Chondrocyte (in vitro differentiated cells): ENCODE measurements around the gene TASOR. TPM values are rescaled to one million over a fixed set of nuclear protein-coding genes. Genes with fewer than 3 reads are reported as not detected.
"Not testable (repeated sequence)": the region's sequence is repeated elsewhere in the genome, so short reads cannot be mapped to it uniquely, and the experiment has no call there.

Experiments used
- DNase-seq: peaks from one replicate; pipeline ENCODE4 v3.0.0; 2021; ENCODE audit warnings: mixed read lengths, low spot score
- H3K27ac Mint-ChIP-seq: one replicate; pipeline ENCODE4 v1.8.0; 2021; ENCODE audit warnings: mild to moderate bottlenecking, moderate library complexity, mixed read lengths; ENCODE audit not compliant: unreplicated experiment
- H3K27me3 Mint-ChIP-seq: 2 replicates; pipeline ENCODE4 v1.8.0; 2021; ENCODE audit warnings: low read depth, mixed read lengths
- H3K36me3 Mint-ChIP-seq: 2 replicates; pipeline ENCODE4 v1.8.0; 2021; ENCODE audit warnings: low read depth, mixed read lengths
- H3K4me1 Mint-ChIP-seq: 2 replicates; pipeline ENCODE4 v1.8.0; 2021; ENCODE audit warnings: low read depth, mild to moderate bottlenecking, mixed read lengths
- H3K4me3 Mint-ChIP-seq: one replicate; pipeline ENCODE4 v1.8.0; 2021; ENCODE audit warnings: mild to moderate bottlenecking, moderate library complexity, mixed read lengths; ENCODE audit not compliant: unreplicated experiment
- H3K9me3 Mint-ChIP-seq: 2 replicates; pipeline ENCODE4 v1.8.0; 2021; ENCODE audit warnings: low read depth, mixed read lengths
- CTCF ChIP-seq: fragments of 200-600 bp; sonication (generic); IDR thresholded peaks from 2 replicates; pipeline ENCODE4 v1.5.0; 2021; ENCODE audit warnings: antibody characterized with exemption, mild to moderate bottlenecking, moderate library complexity
- long read RNA-seq: library from polyadenylated mRNA; stranded (forward); transcript quantifications from one replicate; pipeline ENCODE4 v2.0.0, GENCODE V29; 2021
- total RNA-seq: library from RNA; stranded (reverse); gene quantifications from 3 replicates; pipeline ENCODE4 v1.2.1, GENCODE V29; 2021

TASOR gene
- total RNA-seq = 51.5 to 62.5 TPM (median 51.7 TPM) in 3 replicates
- long read RNA-seq, full-length matches to known transcripts = 1 of 8 reads
- long read RNA-seq, partial matches to known transcripts = 1 of 8 reads
- long read RNA-seq, other reads (novel, unspliced or antisense) = 6 of 8 reads

- no peak for TF ChIP-seq CTCF
- no peaks in the 10 kb centered on the region for H3K9me3 Mint-ChIP-seq
These were observed at the start of gene TASOR for GRCh38 chr3:56683122-56683817. Gene TASOR (minus strand): TSS chr3:56683265. CDS start chr3:56683006, 259 bp downstream.

GRCh38 chr3:56732109-56732508 lies 49.0 kb upstream of the TASOR start:
- no peaks in the 10 kb centered on the region for H3K27me3 Mint-ChIP-seq
- H3K4me3 Mint-ChIP-seq = no peak overlapping the region
- H3K36me3 Mint-ChIP-seq = peaks cover 5% of the 10 kb centered on the region
- H3K9me3 Mint-ChIP-seq = no peaks in the 10 kb centered on the region
- H3K4me1 Mint-ChIP-seq = no peaks in the 10 kb centered on the region
- no peak for TF ChIP-seq CTCF
- no peak for DNase-seq
- H3K27ac Mint-ChIP-seq = no peak overlapping the region

More at GRCh38 chr3:56683122-56683817, at the start of gene TASOR:
- no peaks in the 10 kb centered on the region for H3K27me3 Mint-ChIP-seq
- H3K4me1 Mint-ChIP-seq = peaks cover 34% of the 10 kb centered on the region
- H3K36me3 Mint-ChIP-seq = peaks cover 4% of the 10 kb centered on the region
- no peak for DNase-seq
- H3K27ac Mint-ChIP-seq = peak within 1 kb of the TSS; percentile 98
- H3K4me3 Mint-ChIP-seq = peak within 1 kb of the TSS; percentile 96

GRCh38 chr3:56725175-56725574 lies 42.1 kb upstream of the TASOR start:
- Mint-ChIP-seq H3K27me3 (no peaks in the 10 kb centered on the region), H3K9me3 (no peaks in the 10 kb centered on the region), H3K4me3 (no peak overlapping the region), H3K27ac (no peak overlapping the region), H3K36me3 (peaks cover 7% of the 10 kb centered on the region), H3K4me1 (no peaks in the 10 kb centered on the region)
- TF ChIP-seq CTCF = no peak
- no peak for DNase-seq

GRCh38 chr3:56724676-56725075 lies 41.6 kb upstream of the TASOR start:
- no peak for TF ChIP-seq CTCF
- H3K36me3 Mint-ChIP-seq = peaks cover 7% of the 10 kb centered on the region
- no peak for DNase-seq
- H3K4me1 Mint-ChIP-seq = no peaks in the 10 kb centered on the region
- H3K4me3 Mint-ChIP-seq = no peak overlapping the region
- H3K9me3 Mint-ChIP-seq = no peaks in the 10 kb centered on the region
- H3K27me3 Mint-ChIP-seq = no peaks in the 10 kb centered on the region
- H3K27ac Mint-ChIP-seq = no peak overlapping the region

- Mint-ChIP-seq H3K9me3 (no peaks in the 10 kb centered on the region), H3K27me3 (no peaks in the 10 kb centered on the region), H3K36me3 (peaks cover 2% of the 10 kb centered on the region), H3K4me1 (no peaks in the 10 kb centered on the region), H3K27ac (peak overlapping the region; percentile 13), H3K4me3 (no peak overlapping the region)
- DNase-seq = no peak
- TF ChIP-seq CTCF = no peak
These were observed 37.8 kb upstream of the TASOR start for GRCh38 chr3:56720849-56721248.

GRCh38 chr3:56718809-56719208 lies 35.7 kb upstream of the TASOR start:
- H3K4me3 Mint-ChIP-seq, DNase-seq, H3K4me1 Mint-ChIP-seq, H3K27me3 Mint-ChIP-seq, H3K9me3 Mint-ChIP-seq, H3K36me3 Mint-ChIP-seq, H3K27ac Mint-ChIP-seq: not testable (repeated sequence)
